Adrenal gland (tissue), 5 donors: ENCODE measurements around the gene HAGH.

Experiments
- CTCF ChIP-seq, 6 experiments: fragments of 450-650 bp in 4 of 6; fragments of 200-600 bp in 2 of 6; sonication (generic) in 1 of 6; IDR thresholded peaks; 1 replicate in 5 of 6; 2 replicates in 1 of 6; pipeline versions ENCODE4 v1.5.1 to v1.8.0; 2016 to 2021; ENCODE audit warnings: antibody characterized with exemption in 6 of 6, mild to moderate bottlenecking in 2 of 6, moderate library complexity in 1 of 6
- POLR2A ChIP-seq, 2 donors: fragments of 450-650 bp; IDR thresholded peaks; one replicate each; pipeline ENCODE4 v1.6.1; 2017; ENCODE audit warnings: antibody characterized with exemption in 2 of 2, mild to moderate bottlenecking in 2 of 2, moderate library complexity in 1 of 2
- donor health status: DM: no; HTN: no; CAD: no.

- no peak for TF ChIP-seq POLR2A (IDR thresholded peaks at IDR 0.05)
- TF ChIP-seq CTCF (IDR thresholded peaks at IDR 0.05), result no peak
These were observed 51.4 kb downstream of the HAGH start for GRCh38 chr16:1775006-1775845.
